Measurements from ENCODE around the gene SAMM50.

- TF ChIP-seq EZH2 (IDR thresholded peaks at IDR 0.05; ENCODE audit: insufficient read depth, poor library complexity, severe bottlenecking) (no peak), EZH2phosphoT487 (IDR thresholded peaks at IDR 0.05; ENCODE audit: insufficient read depth, low read depth) (no peak)
Measured at GRCh38 chr22:44026630-44027511, 71.6 kb downstream of the SAMM50 start.

Measured in GM23248 (cell line).